RWPE2 (cell line): ENCODE data around the gene PTPRN2.

Experiments used
- ATAC-seq: fragments of 200-7000 bp; cut with Tn5 transposase; 3 replicates; pipeline ENCODE4 v1.9.1; 2021; ENCODE audit warnings: low read depth
- DNase-seq: peaks from one replicate; pipeline ENCODE4 v3.0.0-alpha.2; 2020; ENCODE audit warnings: low spot score
- H3K27ac ChIP-seq: fragments of 450-650 bp; 2 replicates; pipeline ENCODE4 v1.5.1; 2017; ENCODE audit warnings: mild to moderate bottlenecking; ENCODE audit not compliant: poor library complexity, severe bottlenecking
- H3K27me3 ChIP-seq: fragments of 250-450 bp; sonication (Bioruptor Pico); 2 replicates; pipeline ENCODE4 v1.5.1; 2021; ENCODE audit warnings: mild to moderate bottlenecking, moderate library complexity; ENCODE audit not compliant: insufficient read depth, poor library complexity, severe bottlenecking
- H3K36me3 ChIP-seq: fragments of 250-450 bp; sonication (Bioruptor Pico); 2 replicates; pipeline ENCODE4 v1.5.1; 2020; ENCODE audit warnings: low read depth, mild to moderate bottlenecking, moderate library complexity
- H3K4me1 ChIP-seq: fragments of 250-450 bp; sonication (Bioruptor Pico); 2 replicates; pipeline ENCODE4 v1.5.1; 2021; ENCODE audit warnings: mild to moderate bottlenecking, moderate library complexity; ENCODE audit not compliant: insufficient read depth, poor library complexity, severe bottlenecking
- H3K4me3 ChIP-seq: fragments of 250-450 bp; sonication (Bioruptor Pico); 2 replicates; pipeline ENCODE4 v1.5.1; 2021; ENCODE audit warnings: mild to moderate bottlenecking, moderate library complexity; ENCODE audit not compliant: severe bottlenecking
- H3K9me3 ChIP-seq: fragments of 250-450 bp; sonication (Bioruptor Pico); 2 replicates; pipeline ENCODE4 v1.5.1; 2021; ENCODE audit warnings: mild to moderate bottlenecking, moderate library complexity; ENCODE audit not compliant: severe bottlenecking
- TF ChIP-seq, protein P1 (sequence below): fragments of 450-650 bp; IDR thresholded peaks from one replicate; pipeline ENCODE4 v1.5.1; 2017; ENCODE audit warnings: mild to moderate bottlenecking, moderate library complexity; ENCODE audit not compliant: poor library complexity, severe bottlenecking

The PTPRN2 gene

GRCh38 chr7:157500171-157500960 lies 1087.3 kb downstream of the PTPRN2 start:
- Histone ChIP-seq H3K27ac (no peak overlapping the region), H3K36me3 (no peaks in the 10 kb centered on the region), H3K27me3 (peaks cover 2% of the 10 kb centered on the region), H3K9me3 (no peaks in the 10 kb centered on the region), H3K4me3 (no peak overlapping the region), H3K4me1 (no peaks in the 10 kb centered on the region)
- TF ChIP-seq, protein P1, sequence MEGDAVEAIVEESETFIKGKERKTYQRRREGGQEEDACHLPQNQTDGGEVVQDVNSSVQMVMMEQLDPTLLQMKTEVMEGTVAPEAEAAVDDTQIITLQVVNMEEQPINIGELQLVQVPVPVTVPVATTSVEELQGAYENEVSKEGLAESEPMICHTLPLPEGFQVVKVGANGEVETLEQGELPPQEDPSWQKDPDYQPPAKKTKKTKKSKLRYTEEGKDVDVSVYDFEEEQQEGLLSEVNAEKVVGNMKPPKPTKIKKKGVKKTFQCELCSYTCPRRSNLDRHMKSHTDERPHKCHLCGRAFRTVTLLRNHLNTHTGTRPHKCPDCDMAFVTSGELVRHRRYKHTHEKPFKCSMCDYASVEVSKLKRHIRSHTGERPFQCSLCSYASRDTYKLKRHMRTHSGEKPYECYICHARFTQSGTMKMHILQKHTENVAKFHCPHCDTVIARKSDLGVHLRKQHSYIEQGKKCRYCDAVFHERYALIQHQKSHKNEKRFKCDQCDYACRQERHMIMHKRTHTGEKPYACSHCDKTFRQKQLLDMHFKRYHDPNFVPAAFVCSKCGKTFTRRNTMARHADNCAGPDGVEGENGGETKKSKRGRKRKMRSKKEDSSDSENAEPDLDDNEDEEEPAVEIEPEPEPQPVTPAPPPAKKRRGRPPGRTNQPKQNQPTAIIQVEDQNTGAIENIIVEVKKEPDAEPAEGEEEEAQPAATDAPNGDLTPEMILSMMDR, result no peak
- no peak for DNase-seq
- no peak for ATAC-seq

DNA sequence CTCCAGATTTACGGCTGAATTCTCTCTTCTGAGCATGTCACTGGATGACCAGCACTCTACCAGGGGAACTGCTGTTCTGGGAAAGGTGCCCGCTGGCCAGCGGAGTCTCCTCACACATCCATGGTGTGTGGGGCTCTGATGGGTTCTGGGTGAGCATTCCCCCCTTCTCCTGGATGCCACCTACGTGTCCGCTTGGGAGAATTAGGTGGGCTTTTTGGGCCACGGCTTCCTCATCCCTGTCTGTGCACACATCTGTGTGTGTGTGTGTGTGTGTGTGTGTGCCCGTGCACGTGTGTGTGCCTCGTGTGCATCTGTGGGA lies 1087.8 kb downstream of the PTPRN2 start:
- Histone ChIP-seq H3K27me3 (no peaks in the 10 kb centered on the region), H3K27ac (no peak overlapping the region), H3K9me3 (no peaks in the 10 kb centered on the region), H3K36me3 (no peaks in the 10 kb centered on the region), H3K4me3 (no peak overlapping the region), H3K4me1 (no peaks in the 10 kb centered on the region)
- ATAC-seq, result no peak
- TF ChIP-seq, protein P1, result no peak
- no peak for DNase-seq

DNA sequence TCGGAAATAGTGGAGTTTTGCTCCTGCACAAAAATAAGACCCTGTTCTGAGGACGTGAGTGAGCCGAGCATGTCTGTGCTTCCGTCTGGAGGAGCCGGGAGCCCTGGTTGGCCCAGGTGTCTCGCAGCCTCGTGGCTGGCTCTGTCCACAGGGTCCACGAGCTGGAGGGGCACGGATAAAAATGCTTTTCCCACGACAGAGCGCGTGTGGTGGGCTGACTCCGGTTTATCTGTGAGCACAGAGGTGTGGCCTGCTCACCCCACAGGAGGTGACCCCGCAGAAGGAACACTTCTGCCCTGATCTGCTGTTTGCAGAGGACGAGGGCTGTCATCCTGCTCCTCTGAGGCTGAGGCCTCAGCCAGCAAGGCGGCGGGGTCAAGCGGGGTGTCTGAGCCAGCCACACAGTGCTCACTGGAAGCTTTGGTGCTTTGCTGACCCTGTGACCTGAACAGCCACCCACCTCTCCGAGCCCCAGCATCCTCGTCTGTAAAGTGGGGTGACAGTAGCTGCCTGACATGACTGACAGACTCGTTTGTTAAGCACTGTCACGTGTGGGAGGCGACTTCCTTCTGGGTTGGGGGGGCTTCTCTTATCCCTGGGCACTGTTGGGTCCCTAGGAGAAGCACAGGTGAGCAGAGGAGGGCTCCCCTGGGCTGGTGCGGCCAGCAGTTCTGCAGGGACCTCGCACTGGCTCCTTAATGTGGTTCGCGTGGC lies 1088.3 kb downstream of the PTPRN2 start:
- no peaks in the 10 kb centered on the region for H3K36me3 ChIP-seq
- H3K27me3 ChIP-seq, result no peaks in the 10 kb centered on the region
- TF ChIP-seq, protein P1, result no peak
- no peaks in the 10 kb centered on the region for H3K4me1 ChIP-seq
- H3K4me3 ChIP-seq, result no peak overlapping the region
- H3K9me3 ChIP-seq, result no peaks in the 10 kb centered on the region
- DNase-seq, result no peak
- H3K27ac ChIP-seq, result no peak overlapping the region
- no peak for ATAC-seq

- Histone ChIP-seq H3K4me3 (no peak overlapping the region), H3K9me3 (no peaks in the 10 kb centered on the region), H3K27ac (no peak overlapping the region), H3K4me1 (no peaks in the 10 kb centered on the region), H3K27me3 (no peaks in the 10 kb centered on the region), H3K36me3 (no peaks in the 10 kb centered on the region)
- DNase-seq, result no peak
- TF ChIP-seq, protein P1, result no peak
- peak; percentile 12; the same call in 1 of the 3 replicates for ATAC-seq
Observed at GRCh38 chr7:157498657-157499056, 1089.0 kb downstream of the PTPRN2 start.
